ENCODE data around the gene STX5. TPM values are rescaled to one million over a fixed set of nuclear protein-coding genes. Genes with fewer than 3 reads are reported as not detected.

Gene STX5
- total RNA-seq, 4 donors from 2014 or later = 27.1 to 56.1 (median 38.4) TPM

DNA sequence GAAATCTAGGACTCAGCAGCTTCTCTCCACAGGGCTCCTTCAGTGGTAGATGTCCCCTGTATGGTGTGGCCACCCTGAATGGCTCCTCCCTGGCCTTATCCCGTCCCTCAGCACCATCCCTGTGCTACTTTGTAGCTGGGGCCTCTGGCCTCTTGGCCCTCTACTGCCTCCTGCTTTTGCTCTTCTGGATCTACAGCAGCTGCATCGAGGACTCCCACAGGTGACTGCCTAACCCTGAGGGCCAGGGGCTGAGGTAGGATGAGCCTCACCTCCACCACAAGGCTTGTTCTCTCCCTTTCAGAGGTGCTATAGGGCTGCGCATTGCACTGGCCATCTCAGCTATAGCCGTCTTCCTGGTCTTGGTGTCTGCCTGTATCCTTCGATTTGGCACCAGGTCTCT is 42.9 kb downstream of the STX5 start:
- H3K4me3 ChIP-seq = no peak overlapping the region
- no peak for DNase-seq
- H3K36me3 ChIP-seq = peaks cover 0 to 34% (median 0%) of the 10 kb centered on the region in 3 donors
- no peak for TF ChIP-seq POLR2A (IDR thresholded peaks at IDR 0.05)
- TF ChIP-seq, protein P1, sequence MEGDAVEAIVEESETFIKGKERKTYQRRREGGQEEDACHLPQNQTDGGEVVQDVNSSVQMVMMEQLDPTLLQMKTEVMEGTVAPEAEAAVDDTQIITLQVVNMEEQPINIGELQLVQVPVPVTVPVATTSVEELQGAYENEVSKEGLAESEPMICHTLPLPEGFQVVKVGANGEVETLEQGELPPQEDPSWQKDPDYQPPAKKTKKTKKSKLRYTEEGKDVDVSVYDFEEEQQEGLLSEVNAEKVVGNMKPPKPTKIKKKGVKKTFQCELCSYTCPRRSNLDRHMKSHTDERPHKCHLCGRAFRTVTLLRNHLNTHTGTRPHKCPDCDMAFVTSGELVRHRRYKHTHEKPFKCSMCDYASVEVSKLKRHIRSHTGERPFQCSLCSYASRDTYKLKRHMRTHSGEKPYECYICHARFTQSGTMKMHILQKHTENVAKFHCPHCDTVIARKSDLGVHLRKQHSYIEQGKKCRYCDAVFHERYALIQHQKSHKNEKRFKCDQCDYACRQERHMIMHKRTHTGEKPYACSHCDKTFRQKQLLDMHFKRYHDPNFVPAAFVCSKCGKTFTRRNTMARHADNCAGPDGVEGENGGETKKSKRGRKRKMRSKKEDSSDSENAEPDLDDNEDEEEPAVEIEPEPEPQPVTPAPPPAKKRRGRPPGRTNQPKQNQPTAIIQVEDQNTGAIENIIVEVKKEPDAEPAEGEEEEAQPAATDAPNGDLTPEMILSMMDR (IDR thresholded peaks at IDR 0.05) = no peak
- no peaks in the 10 kb centered on the region for H3K9me3 ChIP-seq
- peak overlapping the region in 1 of 4 donors; percentile 12 for H3K27ac ChIP-seq
- H3K4me1 ChIP-seq = peaks cover 5 to 52% (median 26%) of the 10 kb centered on the region in 4 donors
- H3K27me3 ChIP-seq = no peaks in the 10 kb centered on the region

DNA sequence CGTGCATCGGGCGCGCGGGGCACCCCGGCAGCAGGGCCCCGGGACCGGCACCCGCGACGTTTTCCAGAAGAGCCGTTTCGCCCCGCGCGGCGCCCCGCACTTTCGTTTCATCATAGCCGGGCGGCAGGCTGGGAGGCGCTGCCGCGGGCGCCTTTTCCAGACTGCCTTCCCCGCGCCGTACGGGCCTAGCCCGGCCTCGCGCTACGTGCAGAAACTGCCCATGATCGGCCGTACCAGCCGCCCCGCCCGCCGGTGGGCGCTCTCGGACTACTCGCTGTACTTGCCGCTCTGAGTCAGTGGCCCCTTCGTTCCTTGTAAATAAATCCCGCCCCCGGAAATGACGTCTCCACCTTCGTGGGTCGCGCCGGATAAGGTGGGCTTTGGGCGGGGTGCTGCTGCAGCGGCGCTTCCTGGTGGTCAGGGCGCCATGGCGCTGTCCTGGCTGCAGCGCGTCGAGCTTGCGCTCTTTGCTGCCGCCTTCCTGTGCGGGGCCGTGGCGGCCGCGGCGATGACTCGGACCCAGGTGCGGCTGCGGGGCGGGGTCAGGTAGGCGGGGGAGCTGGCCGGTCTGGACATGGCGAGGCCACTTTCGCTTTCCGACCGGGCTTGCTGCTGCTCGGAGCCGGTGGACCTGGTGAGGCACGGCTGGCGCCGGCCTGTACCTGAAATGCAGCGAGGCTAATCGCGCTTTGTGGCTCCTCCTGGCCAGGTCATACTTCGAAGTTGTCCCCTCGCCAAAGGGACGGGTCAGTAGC is 44.7 kb downstream of the STX5 start, which contains the start of gene TMEM179B:
Gene TMEM179B, plus strand, starts transcription at position 398 of the 755 bp plus-strand sequence. Its CDS starts 30 bp downstream, at position 428.
- DNase-seq = peak; percentile 97 to 100 (median 100)
- H3K4me3 ChIP-seq = peak within 1 kb of the TSS; percentile 70 to 100 (median 94)
- TF ChIP-seq, protein P1 (IDR thresholded peaks at IDR 0.05) = peak in 5 of 6 experiments; percentile 26 to 58 (median 50)
- TF ChIP-seq POLR2A (IDR thresholded peaks at IDR 0.05) = peak; percentile 97 to 99
- H3K27me3 ChIP-seq = no peaks in the 10 kb centered on the region
- no peaks in the 10 kb centered on the region for H3K9me3 ChIP-seq
- peaks cover 0 to 25% (median 0%) of the 10 kb centered on the region in 3 donors for H3K36me3 ChIP-seq
- H3K27ac ChIP-seq = peak within 1 kb of the TSS; percentile 95 to 100 (median 98)
- H3K4me1 ChIP-seq = peaks cover 4 to 45% (median 22%) of the 10 kb centered on the region in 4 donors

DNA sequence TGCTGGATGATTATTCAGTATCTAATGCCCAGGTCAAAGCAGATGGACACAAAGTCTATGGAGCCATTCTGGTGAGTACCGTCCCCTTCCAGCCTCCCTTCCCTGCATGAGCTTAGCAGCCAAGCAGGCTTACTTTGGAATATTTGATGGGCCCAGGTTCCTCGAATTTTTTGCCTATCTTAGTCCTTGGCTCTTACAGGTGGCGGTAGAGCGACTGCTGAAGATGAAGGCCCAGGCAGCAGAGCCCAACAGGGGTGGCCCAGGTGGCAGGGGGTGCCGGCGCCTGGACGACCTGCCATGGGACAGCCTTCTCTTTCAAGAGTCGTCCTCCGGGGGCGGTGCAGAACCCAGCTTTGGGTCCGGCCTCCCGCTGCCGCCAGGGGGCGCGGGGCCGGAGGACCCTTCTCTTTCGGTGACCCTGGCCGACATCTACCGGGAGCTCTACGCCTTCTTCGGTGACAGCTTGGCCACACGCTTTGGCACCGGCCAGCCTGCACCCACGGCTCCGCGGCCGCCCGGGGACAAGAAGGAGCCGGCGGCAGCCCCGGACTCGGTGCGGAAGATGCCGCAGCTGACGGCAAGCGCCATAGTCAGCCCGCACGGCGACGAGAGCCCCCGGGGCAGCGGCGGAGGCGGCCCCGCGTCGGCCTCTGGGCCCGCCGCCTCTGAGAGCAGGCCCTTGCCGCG is 45.4 kb downstream of the STX5 start:
- H3K27me3 ChIP-seq = no peaks in the 10 kb centered on the region
- peaks cover 0 to 28% (median 0%) of the 10 kb centered on the region in 3 donors for H3K36me3 ChIP-seq
- peak overlapping the region; percentile 70 to 100 (median 94) for H3K4me3 ChIP-seq
- no peaks in the 10 kb centered on the region for H3K9me3 ChIP-seq
- peak; percentile 87 to 96 (median 93) for DNase-seq
- TF ChIP-seq POLR2A (IDR thresholded peaks at IDR 0.05) = peak in 1 of 2 donors; percentile 26
- TF ChIP-seq, protein P1 (IDR thresholded peaks at IDR 0.05) = peak; percentile 94 to 98 (median 98)
- peak overlapping the region; percentile 95 to 100 (median 98) for H3K27ac ChIP-seq
- H3K4me1 ChIP-seq = peaks cover 3 to 42% (median 20%) of the 10 kb centered on the region in 4 donors

DNA sequence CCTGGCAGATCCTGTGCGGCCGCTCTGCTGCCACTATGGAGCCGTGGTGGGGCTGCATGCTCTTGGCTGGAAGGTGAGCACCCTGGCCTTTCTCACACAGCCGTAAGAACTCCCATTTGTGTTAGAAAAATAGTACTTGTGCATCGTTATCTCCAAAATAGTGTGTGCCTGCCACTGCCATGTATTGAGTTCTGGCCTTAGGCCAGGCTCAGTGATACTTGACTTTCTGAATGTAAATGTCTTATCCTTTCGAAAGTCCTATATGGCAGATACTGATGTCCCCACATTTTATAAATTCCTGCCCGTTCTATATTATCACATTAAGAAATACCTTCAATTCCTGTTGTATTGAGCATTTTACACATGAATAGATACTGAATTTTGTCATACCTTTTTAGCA is 49.1 kb downstream of the STX5 start:
- Histone ChIP-seq H3K27ac (no peak overlapping the region), H3K36me3 (peaks cover 0 to 39% (median 0%) of the 10 kb centered on the region in 3 donors), H3K9me3 (no peaks in the 10 kb centered on the region), H3K4me3 (no peak overlapping the region), H3K4me1 (peaks cover 0 to 10% (median 6%) of the 10 kb centered on the region in 4 donors), H3K27me3 (no peaks in the 10 kb centered on the region)
- no peak for DNase-seq
- TF ChIP-seq POLR2A (IDR thresholded peaks at IDR 0.05) = no peak

DNA sequence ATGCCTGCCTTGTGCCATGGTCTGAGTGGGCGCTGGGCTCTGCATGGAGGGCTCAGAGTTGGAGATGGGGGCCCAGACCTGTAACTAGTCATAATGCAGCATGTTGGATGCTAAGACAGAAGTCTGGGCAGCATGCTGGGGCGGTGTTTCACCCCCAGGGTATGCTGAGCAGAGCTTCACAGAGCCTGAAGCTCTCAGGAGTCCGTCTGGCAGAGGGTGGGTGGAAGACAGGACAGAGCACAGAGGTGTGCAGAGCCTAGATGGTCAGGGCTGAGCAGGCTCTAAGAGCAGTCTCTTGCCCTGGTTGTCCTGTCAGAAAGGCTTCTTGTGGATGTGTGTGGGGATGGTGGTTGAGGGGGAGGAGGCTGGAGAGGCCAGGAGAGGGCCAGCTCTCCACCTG is 53.4 kb downstream of the STX5 start:
- Histone ChIP-seq H3K27me3 (no peaks in the 10 kb centered on the region), H3K27ac (no peak overlapping the region), H3K4me1 (no peaks in the 10 kb centered on the region), H3K9me3 (no peaks in the 10 kb centered on the region), H3K36me3 (peaks cover 0 to 64% (median 0%) of the 10 kb centered on the region in 3 donors), H3K4me3 (no peak overlapping the region)
- no peak for TF ChIP-seq POLR2A (IDR thresholded peaks at IDR 0.05)
- TF ChIP-seq, protein P1 (IDR thresholded peaks at IDR 0.05) = no peak
- DNase-seq = no peak

All from Peyer's patch (tissue), 4 donors.